Keratinocyte (primary cell): Measurements from ENCODE around the gene TPRA1. TPM values are rescaled to one million over a fixed set of nuclear protein-coding genes. Genes with fewer than 3 reads are reported as not detected.

ENCODE experiments used
- DNase-seq: peaks from one replicate; pipeline ENCODE4 v3.0.0-alpha.2; 2011; ENCODE audit warnings: low read depth, missing footprints, low spot score
- FAIRE-seq: peaks from 2 replicates; lab custom pipeline; 2011; peaks lifted over from hg19 to GRCh38; lab: Jason Lieb, UNC
- H2AFZ ChIP-seq: 2 replicates; pipeline ENCODE4 v1.6.0; 2012; ENCODE audit warnings: low read length, control low read depth, inconsistent platforms; ENCODE audit not compliant: control insufficient read depth
- H3K27ac ChIP-seq: 2 replicates; pipeline ENCODE4 v1.5.1; 2011; ENCODE audit warnings: low read length; ENCODE audit not compliant: control insufficient read depth, insufficient read depth
- H3K27me3 ChIP-seq: 3 replicates; pipeline ENCODE4 v1.6.0; 2011; ENCODE audit warnings: low read length; ENCODE audit not compliant: control insufficient read depth, insufficient read depth; ENCODE audit errors: extremely low read depth
- H3K36me3 ChIP-seq, 2 experiments: 2 replicates in 1 of 2; 3 replicates in 1 of 2; pipeline ENCODE4 v1.5.1; 2011; ENCODE audit warnings: low read length in 2 of 2, mild to moderate bottlenecking in 1 of 2; ENCODE audit not compliant: control insufficient read depth in 2 of 2, insufficient read depth in 2 of 2; ENCODE audit errors: extremely low read depth in 1 of 2
- H3K4me1 ChIP-seq: 3 replicates; pipeline ENCODE4 v1.5.1; 2011; ENCODE audit warnings: low read length; ENCODE audit not compliant: control insufficient read depth, insufficient read depth; ENCODE audit errors: extremely low read depth
- H3K4me2 ChIP-seq: 3 replicates; pipeline ENCODE4 v1.6.0; 2011; ENCODE audit warnings: low read depth, low read length; ENCODE audit not compliant: control insufficient read depth, insufficient read depth; ENCODE audit errors: extremely low read depth
- H3K4me3 ChIP-seq, 3 experiments: fragments of 200-600 bp in 1 of 3; sonication (generic) in 1 of 3; 2 replicates in 2 of 3; 3 replicates in 1 of 3; pipeline ENCODE4 v1.5.1; 2011 to 2016; ENCODE audit warnings: low read length in 3 of 3, mild to moderate bottlenecking in 3 of 3, control low read depth in 2 of 3, inconsistent platforms in 1 of 3, low read depth in 1 of 3, mixed read lengths in 1 of 3, mixed run types in 1 of 3, moderate library complexity in 1 of 3; ENCODE audit not compliant: control insufficient read depth in 2 of 3, insufficient read depth in 2 of 3; ENCODE audit errors: extremely low read depth in 1 of 3
- H3K79me2 ChIP-seq: 2 replicates; pipeline ENCODE4 v1.6.0; 2012; ENCODE audit warnings: low read length; ENCODE audit not compliant: control insufficient read depth, insufficient read depth
- H3K9ac ChIP-seq: 3 replicates; pipeline ENCODE4 v1.6.0; 2011; ENCODE audit warnings: low read length; ENCODE audit not compliant: control insufficient read depth, insufficient read depth; ENCODE audit errors: extremely low read depth
- H3K9me1 ChIP-seq: 3 replicates; pipeline ENCODE4 v1.6.0; 2011; ENCODE audit warnings: low read length; ENCODE audit not compliant: control insufficient read depth, insufficient read depth; ENCODE audit errors: extremely low read depth
- H3K9me3 ChIP-seq: 2 replicates; pipeline ENCODE4 v1.5.1; 2012; ENCODE audit warnings: low read depth, low read length; ENCODE audit not compliant: control insufficient read depth
- H4K20me1 ChIP-seq: 3 replicates; pipeline ENCODE4 v1.6.0; 2011; ENCODE audit warnings: low read length; ENCODE audit not compliant: control insufficient read depth, insufficient read depth; ENCODE audit errors: extremely low read depth
- CTCF ChIP-seq, 3 experiments: IDR thresholded peaks in 1 of 3; conservative IDR thresholded peaks in 1 of 3; optimal IDR thresholded peaks in 1 of 3; 2 replicates in 2 of 3; 3 replicates in 1 of 3; pipeline versions ENCODE3 to v1.5.1; 2011; ENCODE audit warnings: low read length in 3 of 3, mild to moderate bottlenecking in 3 of 3, moderate library complexity in 2 of 3, control low read depth in 1 of 3, inconsistent platforms in 1 of 3; ENCODE audit not compliant: insufficient read depth in 2 of 3; ENCODE audit errors: extremely low read depth in 1 of 3
- EZH2 ChIP-seq: IDR thresholded peaks from one replicate; pipeline ENCODE4 v1.6.1; 2012; ENCODE audit warnings: inconsistent platforms, mild to moderate bottlenecking, low read length, moderate library complexity
- dilution Hi-C: fragments of 300-500 bp; cut with MboI; formaldehyde crosslinking; loops from one replicate; pipeline ENCODE4 v1.7.0; 2020; ENCODE audit warnings: low sequenced_read_pairs; ENCODE audit not compliant: extremely low pct_ligation_motif_present
- polyA plus RNA-seq, 5 experiments: library from polyadenylated mRNA; depleted of rRNA in 3 of 5; stranded (reverse) in 3 of 5; stranded (forward) in 1 of 5; unstranded in 1 of 5; fragments of >200 nt; gene quantifications; 1 replicate in 1 of 5; 2 replicates in 3 of 5; 3 replicates in 1 of 5; pipeline versions ENCODE4 v1.2.1 to v1.2.3, GENCODE V29; 2011 to 2012; ENCODE audit warnings: missing spikeins in 2 of 5, low read depth in 1 of 5, low replicate concordance in 1 of 5

Gene TPRA1
- polyA plus RNA-seq, 1 donor (not counting 4 experiments of a cell fraction or from before 2014, with no cell fraction given), result 22.2 TPM

- Histone ChIP-seq H3K9me3 (no peaks in the 10 kb centered on the region), H3K4me2 (no peak overlapping the region), H3K4me1 (peaks cover 6% of the 10 kb centered on the region), H3K79me2 (no peaks in the 10 kb centered on the region), H3K36me3 (no peaks in the 10 kb centered on the region), H3K9ac (no peak overlapping the region), H3K27me3 (peaks cover 27% of the 10 kb centered on the region), H3K9me1 (no peaks in the 10 kb centered on the region), H3K27ac (no peak overlapping the region), H2AFZ (no peak overlapping the region), H3K4me3 (no peak overlapping the region), H4K20me1 (no peaks in the 10 kb centered on the region)
- TF ChIP-seq EZH2 (no peak), CTCF (optimal IDR thresholded peaks at IDR 0.05 in 1 of 3, IDR thresholded peaks at IDR 0.05 in 1 of 3, conservative IDR thresholded peaks at IDR 0.05 in 1 of 3; ENCODE audit: extremely low read depth in 1 of 3, insufficient read depth in 2 of 3, low read length in 3 of 3) (no peak)
- dilution Hi-C loops, result no loop called here
- DNase-seq (no peak), FAIRE-seq (no peak)
Measured at GRCh38 chr3:127632035-127632820, 41.7 kb upstream of the TPRA1 start.

GRCh38 chr3:127630811-127631714 lies 40.5 kb upstream of the TPRA1 start:
- no peak overlapping the region for H3K4me2 ChIP-seq
- FAIRE-seq, result no peak
- TF ChIP-seq CTCF (optimal IDR thresholded peaks at IDR 0.05 in 1 of 3, IDR thresholded peaks at IDR 0.05 in 1 of 3, conservative IDR thresholded peaks at IDR 0.05 in 1 of 3; ENCODE audit: extremely low read depth in 1 of 3, insufficient read depth in 2 of 3, low read length in 3 of 3) (no peak), EZH2 (no peak)

More at GRCh38 chr3:127630811-127631714, 40.5 kb upstream of the TPRA1 start:
- H4K20me1 ChIP-seq, result no peaks in the 10 kb centered on the region
- no peak overlapping the region for H3K27ac ChIP-seq
- H3K9me1 ChIP-seq, result no peaks in the 10 kb centered on the region
- no peaks in the 10 kb centered on the region for H3K9me3 ChIP-seq
- peaks cover 29% of the 10 kb centered on the region for H3K27me3 ChIP-seq
- H3K79me2 ChIP-seq, result no peaks in the 10 kb centered on the region
- H3K9ac ChIP-seq, result no peak overlapping the region
- dilution Hi-C loops, result no loop called here
- no peaks in the 10 kb centered on the region for H3K36me3 ChIP-seq
- peaks cover 6% of the 10 kb centered on the region for H3K4me1 ChIP-seq
- no peak overlapping the region for H3K4me3 ChIP-seq
- H2AFZ ChIP-seq, result no peak overlapping the region
- DNase-seq, result no peak
